Transverse colon (tissue), 4 donors: Measurements from ENCODE around the gene LINC00237.

Experiments
- EP300 ChIP-seq: sonication (generic); formaldehyde crosslinking; IDR thresholded peaks from one replicate; pipeline ENCODE4 v1.6.1; 2017; ENCODE audit warnings: antibody characterized with exemption, low read depth
- POLR2AphosphoS5 ChIP-seq, 3 donors: sonication (generic); formaldehyde crosslinking; IDR thresholded peaks; one replicate each; pipeline ENCODE4 v1.6.1; 2016; ENCODE audit warnings: antibody characterized with exemption in 3 of 3
- TF ChIP-seq, protein P1 (sequence below), 5 experiments: fragments of 200-600 bp in 3 of 5; fragments of 450-650 bp in 2 of 5; sonication (generic) in 3 of 5; IDR thresholded peaks; 1 replicate in 2 of 5; 2 replicates in 3 of 5; pipeline ENCODE4 v1.5.1; 2016 to 2017; ENCODE audit warnings: antibody characterized with exemption in 5 of 5, inconsistent platforms in 3 of 5, mild to moderate bottlenecking in 2 of 5, moderate library complexity in 1 of 5

DNA sequence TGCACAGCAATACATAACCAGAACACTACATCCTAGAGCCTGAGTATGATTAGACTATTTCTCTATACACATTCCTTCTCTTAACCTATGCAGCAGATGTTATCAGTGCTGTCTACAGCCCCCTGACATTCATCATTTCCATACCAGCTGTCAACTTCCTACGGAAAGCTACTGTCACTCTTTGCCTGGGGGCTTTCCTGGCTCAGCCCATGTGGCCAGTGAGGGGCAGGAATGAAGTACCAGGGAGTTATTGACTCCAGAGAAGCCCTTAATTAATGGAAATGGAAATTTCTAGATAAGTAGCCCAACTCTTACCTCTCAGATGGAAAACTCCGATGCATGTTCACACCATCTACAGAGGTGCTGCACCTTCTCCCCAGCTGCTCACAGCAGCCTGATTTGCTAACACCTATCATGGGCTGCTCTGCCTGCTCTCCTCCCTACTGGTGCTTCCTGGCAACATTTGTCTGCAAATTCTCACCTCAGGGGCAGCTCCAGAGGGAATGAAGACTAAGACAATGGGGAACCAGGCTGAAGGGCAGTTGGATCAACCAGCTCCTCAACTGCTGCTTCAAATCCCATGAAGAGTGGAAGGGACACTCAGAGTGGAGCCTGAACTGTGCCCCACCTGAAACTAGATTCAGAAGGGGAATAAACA, 59.6 kb downstream of the LINC00237 start:
- TF ChIP-seq EP300, result no peak
- TF ChIP-seq, protein P1, sequence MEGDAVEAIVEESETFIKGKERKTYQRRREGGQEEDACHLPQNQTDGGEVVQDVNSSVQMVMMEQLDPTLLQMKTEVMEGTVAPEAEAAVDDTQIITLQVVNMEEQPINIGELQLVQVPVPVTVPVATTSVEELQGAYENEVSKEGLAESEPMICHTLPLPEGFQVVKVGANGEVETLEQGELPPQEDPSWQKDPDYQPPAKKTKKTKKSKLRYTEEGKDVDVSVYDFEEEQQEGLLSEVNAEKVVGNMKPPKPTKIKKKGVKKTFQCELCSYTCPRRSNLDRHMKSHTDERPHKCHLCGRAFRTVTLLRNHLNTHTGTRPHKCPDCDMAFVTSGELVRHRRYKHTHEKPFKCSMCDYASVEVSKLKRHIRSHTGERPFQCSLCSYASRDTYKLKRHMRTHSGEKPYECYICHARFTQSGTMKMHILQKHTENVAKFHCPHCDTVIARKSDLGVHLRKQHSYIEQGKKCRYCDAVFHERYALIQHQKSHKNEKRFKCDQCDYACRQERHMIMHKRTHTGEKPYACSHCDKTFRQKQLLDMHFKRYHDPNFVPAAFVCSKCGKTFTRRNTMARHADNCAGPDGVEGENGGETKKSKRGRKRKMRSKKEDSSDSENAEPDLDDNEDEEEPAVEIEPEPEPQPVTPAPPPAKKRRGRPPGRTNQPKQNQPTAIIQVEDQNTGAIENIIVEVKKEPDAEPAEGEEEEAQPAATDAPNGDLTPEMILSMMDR (IDR thresholded peaks at IDR 0.05), result no peak
- no peak for TF ChIP-seq POLR2AphosphoS5 (IDR thresholded peaks at IDR 0.05)
